HG03064 (cell line): ENCODE data around the gene EXOC4.

Source experiments
- ATAC-seq: cut with Tn5 transposase; IDR thresholded peaks from one replicate; pipeline ENCODE4 v1.9.1; 2021; ENCODE audit warnings: low read depth; ENCODE audit not compliant: unreplicated experiment

EXOC4 gene

GRCh38 chr7:133947458-133948254 lies 694.8 kb downstream of the EXOC4 start:
- no peak for ATAC-seq

GRCh38 chr7:133948588-133948987 lies 695.7 kb downstream of the EXOC4 start:
- ATAC-seq, result no peak

GRCh38 chr7:133950855-133951254 lies 698.0 kb downstream of the EXOC4 start:
- no peak for ATAC-seq

GRCh38 chr7:133955208-133955607 lies 702.3 kb downstream of the EXOC4 start:
- no peak for ATAC-seq

GRCh38 chr7:133957845-133958244 lies 705.0 kb downstream of the EXOC4 start:
- no peak for ATAC-seq

GRCh38 chr7:133958822-133959221 lies 705.9 kb downstream of the EXOC4 start:
- ATAC-seq, result no peak

- ATAC-seq, result no peak
Observed at GRCh38 chr7:133959505-133959904, 706.6 kb downstream of the EXOC4 start.

- no peak for ATAC-seq
Observed at GRCh38 chr7:133961724-133962123, 708.8 kb downstream of the EXOC4 start.

- no peak for ATAC-seq
Observed at GRCh38 chr7:133962646-133963045, 709.8 kb downstream of the EXOC4 start.

- ATAC-seq, result no peak
Observed at GRCh38 chr7:133963629-133964028, 710.8 kb downstream of the EXOC4 start.

- no peak for ATAC-seq
Observed at GRCh38 chr7:133971625-133972024, 718.7 kb downstream of the EXOC4 start.

GRCh38 chr7:133973710-133974109 lies 720.8 kb downstream of the EXOC4 start:
- no peak for ATAC-seq

- no peak for ATAC-seq
Observed at GRCh38 chr7:133975130-133975529, 722.3 kb downstream of the EXOC4 start.

- ATAC-seq, result no peak
Observed at GRCh38 chr7:133976140-133976539, 723.3 kb downstream of the EXOC4 start.

- no peak for ATAC-seq
Observed at GRCh38 chr7:133977409-133978274, 724.8 kb downstream of the EXOC4 start.

- no peak for ATAC-seq
Observed at GRCh38 chr7:133978502-133979295, 725.8 kb downstream of the EXOC4 start.

- no peak for ATAC-seq
Observed at GRCh38 chr7:133980804-133981203, 727.9 kb downstream of the EXOC4 start.

- no peak for ATAC-seq
Observed at GRCh38 chr7:133983685-133984419, 731.0 kb downstream of the EXOC4 start.

GRCh38 chr7:133985300-133985699 lies 732.4 kb downstream of the EXOC4 start:
- ATAC-seq, result no peak

- no peak for ATAC-seq
Observed at GRCh38 chr7:133987582-133987981, 734.7 kb downstream of the EXOC4 start.
